ENCODE data around the gene TTLL8.

TTLL8 gene

DNA sequence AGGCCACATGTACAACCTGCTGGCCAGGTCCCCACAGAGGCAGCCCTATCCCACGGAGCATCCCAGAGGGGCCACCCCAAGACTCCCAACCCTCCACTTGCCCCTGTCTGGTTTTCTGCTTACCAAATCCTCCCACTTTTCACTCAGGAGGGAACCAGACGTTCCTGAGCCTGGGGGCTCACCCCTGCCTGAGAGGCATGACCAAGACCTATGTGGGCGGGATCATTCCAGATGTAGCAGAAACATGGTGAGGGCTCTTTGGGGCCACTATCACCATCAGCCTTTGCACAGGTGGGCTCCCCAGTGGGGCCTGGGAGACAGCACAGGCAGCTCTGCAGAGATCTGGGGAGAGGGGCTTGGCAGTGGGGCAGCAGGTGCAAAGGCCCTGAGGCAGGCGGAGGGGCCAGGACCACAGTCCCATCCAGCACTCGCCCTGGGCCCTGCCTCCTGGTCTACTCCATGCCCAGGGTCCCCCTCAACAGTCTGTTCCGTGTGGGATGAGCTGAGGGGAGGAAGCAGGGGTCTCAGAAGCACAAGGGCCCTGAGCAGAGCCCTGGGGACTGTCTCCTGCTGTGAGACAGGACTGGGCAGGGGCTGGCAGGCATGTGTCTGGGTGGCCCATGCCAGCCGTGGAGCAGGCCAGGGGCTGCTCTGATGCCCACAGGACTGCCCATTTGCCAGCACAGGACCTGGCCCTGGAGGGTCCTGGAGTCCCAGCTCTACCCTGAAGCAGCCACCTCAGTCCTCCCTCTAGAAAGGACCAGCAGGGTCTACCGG is 88.2 kb downstream of the TTLL8 start:
- DNase-seq: no peak

DNA sequence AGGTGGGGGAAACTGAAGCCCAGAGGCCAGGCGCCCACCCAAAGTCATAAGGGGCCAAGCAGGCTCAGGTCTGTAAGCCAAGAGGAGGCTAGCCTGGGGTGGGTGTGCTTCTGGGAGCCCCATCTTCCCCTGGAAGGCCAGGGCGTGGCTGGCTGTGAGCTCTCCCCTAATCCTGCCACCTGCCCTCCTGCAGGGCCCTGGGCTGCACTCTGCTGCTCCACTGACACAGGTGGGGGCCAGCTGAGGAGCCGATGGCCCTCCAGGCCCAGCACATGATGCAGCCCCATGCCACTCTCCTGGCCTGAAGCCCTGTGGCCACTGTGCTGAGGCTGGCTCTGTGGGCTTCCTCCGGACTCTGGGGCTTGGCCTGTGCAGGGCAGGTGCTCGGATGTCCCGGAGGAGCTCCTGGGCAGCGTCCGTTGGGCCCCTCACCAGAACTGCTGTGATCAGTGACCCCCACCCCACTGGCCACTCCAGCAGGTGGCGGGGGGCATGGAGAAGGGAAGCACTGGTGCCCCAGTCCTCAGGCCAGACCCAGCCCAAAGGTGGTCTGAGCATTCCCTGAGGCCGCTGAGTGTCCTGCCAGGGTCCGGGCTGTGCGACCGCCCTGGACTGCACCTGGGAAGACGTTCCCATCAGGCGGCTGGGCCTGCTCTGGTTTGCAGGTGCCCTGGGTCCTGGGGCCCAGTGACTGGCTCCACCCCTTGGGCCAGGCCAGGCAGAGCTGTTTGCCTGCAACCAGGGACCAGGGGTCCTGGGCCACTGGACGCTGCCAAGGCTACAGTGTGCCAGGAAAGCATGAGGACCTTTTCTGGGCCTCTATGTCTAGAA is 89.1 kb downstream of the TTLL8 start:
- no peak for DNase-seq
